ENCODE measurements around the gene NBL1. TPM values are rescaled to one million over a fixed set of nuclear protein-coding genes. Genes with fewer than 3 reads are reported as not detected.

Gene NBL1
- total RNA-seq, 1 donor from 2014 or later, result 69.9 TPM

GRCh38 chr1:19668888-19669287 is 24.8 kb downstream of the NBL1 start:
- H3K36me3 Mint-ChIP-seq, result no peaks in the 10 kb centered on the region
- no peak overlapping the region for H3K27ac Mint-ChIP-seq
- no peaks in the 10 kb centered on the region for H3K4me1 Mint-ChIP-seq (ENCODE audit: unreplicated experiment)
- no peak overlapping the region for H3K4me3 Mint-ChIP-seq
- H3K27me3 Mint-ChIP-seq, result peaks cover 86% of the 10 kb centered on the region
- no peaks in the 10 kb centered on the region for H3K9me3 Mint-ChIP-seq
- DNase-seq (ENCODE audit: extremely low spot score, unreplicated experiment), result no peak
- no peak for TF ChIP-seq CTCF (conservative IDR thresholded peaks at IDR 0.05)

- DNase-seq (ENCODE audit: extremely low spot score, unreplicated experiment), result no peak
- no peak for TF ChIP-seq CTCF (conservative IDR thresholded peaks at IDR 0.05)
- Mint-ChIP-seq H3K27me3 (peaks cover 89% of the 10 kb centered on the region), H3K27ac (no peak overlapping the region), H3K4me1 (ENCODE audit: unreplicated experiment) (no peaks in the 10 kb centered on the region), H3K36me3 (no peaks in the 10 kb centered on the region), H3K4me3 (no peak overlapping the region), H3K9me3 (no peaks in the 10 kb centered on the region)
Measured at GRCh38 chr1:19670787-19671186, 26.7 kb downstream of the NBL1 start.

- no peak overlapping the region for H3K4me3 Mint-ChIP-seq
- H3K9me3 Mint-ChIP-seq, result no peaks in the 10 kb centered on the region
- H3K27me3 Mint-ChIP-seq, result peaks cover 87% of the 10 kb centered on the region
- H3K4me1 Mint-ChIP-seq (ENCODE audit: unreplicated experiment), result no peaks in the 10 kb centered on the region
- H3K36me3 Mint-ChIP-seq, result no peaks in the 10 kb centered on the region
- TF ChIP-seq CTCF (conservative IDR thresholded peaks at IDR 0.05), result no peak
- DNase-seq (ENCODE audit: extremely low spot score, unreplicated experiment), result no peak
- H3K27ac Mint-ChIP-seq, result no peak overlapping the region
Measured at GRCh38 chr1:19672237-19672636, 28.1 kb downstream of the NBL1 start.

GRCh38 chr1:19675797-19676196 is 31.7 kb downstream of the NBL1 start:
- no peaks in the 10 kb centered on the region for H3K4me1 Mint-ChIP-seq (ENCODE audit: unreplicated experiment)
- DNase-seq (ENCODE audit: extremely low spot score, unreplicated experiment), result no peak

GRCh38 chr1:19676438-19676922 is 32.4 kb downstream of the NBL1 start:
- Mint-ChIP-seq H3K27ac (no peak overlapping the region), H3K9me3 (no peaks in the 10 kb centered on the region), H3K27me3 (peaks cover 52% of the 10 kb centered on the region), H3K4me1 (ENCODE audit: unreplicated experiment) (no peaks in the 10 kb centered on the region), H3K4me3 (no peak overlapping the region), H3K36me3 (no peaks in the 10 kb centered on the region)
- DNase-seq (ENCODE audit: extremely low spot score, unreplicated experiment), result no peak
- TF ChIP-seq CTCF (conservative IDR thresholded peaks at IDR 0.05), result no peak

More at GRCh38 chr1:19675797-19676196, 31.7 kb downstream of the NBL1 start:
- no peak overlapping the region for H3K4me3 Mint-ChIP-seq
- H3K36me3 Mint-ChIP-seq, result no peaks in the 10 kb centered on the region
- H3K27ac Mint-ChIP-seq, result no peak overlapping the region
- H3K27me3 Mint-ChIP-seq, result peaks cover 59% of the 10 kb centered on the region
- no peaks in the 10 kb centered on the region for H3K9me3 Mint-ChIP-seq
- TF ChIP-seq CTCF (conservative IDR thresholded peaks at IDR 0.05), result no peak

GRCh38 chr1:19678493-19678892 is 34.4 kb downstream of the NBL1 start:
- no peak overlapping the region for H3K4me3 Mint-ChIP-seq
- H3K36me3 Mint-ChIP-seq, result no peaks in the 10 kb centered on the region
- no peaks in the 10 kb centered on the region for H3K9me3 Mint-ChIP-seq
- TF ChIP-seq CTCF (conservative IDR thresholded peaks at IDR 0.05), result no peak
- no peak for DNase-seq (ENCODE audit: extremely low spot score, unreplicated experiment)
- H3K4me1 Mint-ChIP-seq (ENCODE audit: unreplicated experiment), result no peaks in the 10 kb centered on the region
- peaks cover 34% of the 10 kb centered on the region for H3K27me3 Mint-ChIP-seq
- no peak overlapping the region for H3K27ac Mint-ChIP-seq
